ENCODE measurements around the gene ARRB1.

DNA sequence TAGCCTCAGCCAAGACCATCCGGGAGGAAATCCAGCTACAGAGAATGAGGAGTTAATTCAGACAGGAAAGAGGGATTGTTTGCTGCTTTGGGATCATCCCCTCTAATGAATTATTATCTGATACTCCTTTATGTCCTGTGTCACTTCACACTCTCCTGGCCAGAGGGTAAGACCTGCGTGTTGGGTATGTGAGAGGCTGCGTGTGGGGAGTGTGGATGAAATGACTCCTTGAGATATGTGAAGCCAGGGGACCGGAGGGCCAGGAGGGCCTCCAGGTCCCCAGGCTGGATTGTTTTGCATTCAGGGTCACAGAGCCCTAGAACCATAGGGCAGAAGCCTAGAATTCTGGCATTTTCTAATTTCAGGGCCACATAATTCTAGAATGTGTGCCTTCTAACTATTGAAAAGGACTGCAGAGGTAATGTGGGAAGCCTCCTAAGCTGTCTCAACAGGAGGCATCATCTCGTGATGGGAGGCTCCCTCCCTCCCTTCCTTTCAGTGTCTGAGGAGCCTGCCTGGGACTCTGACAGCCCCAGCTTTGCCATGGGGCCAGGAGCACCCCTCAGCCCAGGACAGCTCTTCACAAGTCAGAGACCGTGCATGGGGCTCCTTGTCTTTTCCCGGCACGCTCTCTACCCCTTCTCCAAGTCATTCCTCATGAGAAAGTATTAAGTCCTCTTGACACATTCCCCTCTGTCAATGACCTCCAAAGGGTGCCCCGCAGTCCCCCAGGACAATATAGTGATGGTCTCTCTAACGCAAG, 107.2 kb downstream of the ARRB1 start:
- TF ChIP-seq, protein P1, sequence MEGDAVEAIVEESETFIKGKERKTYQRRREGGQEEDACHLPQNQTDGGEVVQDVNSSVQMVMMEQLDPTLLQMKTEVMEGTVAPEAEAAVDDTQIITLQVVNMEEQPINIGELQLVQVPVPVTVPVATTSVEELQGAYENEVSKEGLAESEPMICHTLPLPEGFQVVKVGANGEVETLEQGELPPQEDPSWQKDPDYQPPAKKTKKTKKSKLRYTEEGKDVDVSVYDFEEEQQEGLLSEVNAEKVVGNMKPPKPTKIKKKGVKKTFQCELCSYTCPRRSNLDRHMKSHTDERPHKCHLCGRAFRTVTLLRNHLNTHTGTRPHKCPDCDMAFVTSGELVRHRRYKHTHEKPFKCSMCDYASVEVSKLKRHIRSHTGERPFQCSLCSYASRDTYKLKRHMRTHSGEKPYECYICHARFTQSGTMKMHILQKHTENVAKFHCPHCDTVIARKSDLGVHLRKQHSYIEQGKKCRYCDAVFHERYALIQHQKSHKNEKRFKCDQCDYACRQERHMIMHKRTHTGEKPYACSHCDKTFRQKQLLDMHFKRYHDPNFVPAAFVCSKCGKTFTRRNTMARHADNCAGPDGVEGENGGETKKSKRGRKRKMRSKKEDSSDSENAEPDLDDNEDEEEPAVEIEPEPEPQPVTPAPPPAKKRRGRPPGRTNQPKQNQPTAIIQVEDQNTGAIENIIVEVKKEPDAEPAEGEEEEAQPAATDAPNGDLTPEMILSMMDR (IDR thresholded peaks at IDR 0.05 in 8 of 11, conservative IDR thresholded peaks at IDR 0.05 in 3 of 11) = no peak
- TF ChIP-seq POLR2A (IDR thresholded peaks at IDR 0.05) = no peak

Data from spleen (tissue), 7 donors.